GOT3 (cell line): ENCODE data around the gene FILIP1L.

Source experiments
- DNase-seq: peaks from one replicate; lab custom pipeline; 2025; ENCODE audit warnings: mixed read lengths; lab: John Stamatoyannopoulos, UW

Gene FILIP1L

DNA sequence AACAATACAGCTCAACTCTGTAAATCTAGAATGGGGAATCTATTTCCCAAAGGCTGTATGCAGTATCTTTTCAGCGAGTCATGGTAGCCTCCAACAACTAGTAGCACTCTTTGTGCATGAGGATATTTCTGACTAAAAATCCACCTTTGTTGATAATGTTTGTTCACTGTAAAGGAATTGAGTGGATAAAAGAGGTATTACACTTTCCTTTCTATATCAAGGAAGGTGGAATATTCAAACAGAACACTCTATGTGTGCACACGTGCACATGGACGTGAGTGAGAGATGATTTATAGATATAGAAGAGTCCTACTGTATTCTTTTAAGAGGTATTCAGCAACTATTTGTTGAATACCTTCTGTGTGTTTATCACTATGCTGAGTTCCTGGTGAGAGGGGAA, 228.4 kb downstream of the FILIP1L start:
- DNase-seq = no peak

DNA sequence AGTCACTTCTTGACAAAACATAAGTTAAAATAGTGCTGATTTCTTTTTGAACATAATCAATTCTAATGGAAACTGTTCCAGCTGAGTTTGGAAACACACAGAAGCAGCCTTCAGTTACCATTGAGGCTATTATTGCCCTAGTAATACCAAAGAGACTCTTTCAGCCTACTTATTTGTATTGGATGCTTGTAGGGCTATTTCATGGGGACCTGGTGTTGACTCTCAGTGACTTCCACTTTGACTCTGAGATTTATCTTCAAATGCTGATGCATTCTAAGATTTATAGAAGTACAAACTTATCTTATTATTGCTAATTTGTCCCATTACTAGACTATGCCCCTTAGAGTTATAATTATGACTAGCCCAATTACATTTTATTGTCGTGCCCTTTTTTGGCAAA, 229.2 kb downstream of the FILIP1L start:
- DNase-seq = no peak

DNA sequence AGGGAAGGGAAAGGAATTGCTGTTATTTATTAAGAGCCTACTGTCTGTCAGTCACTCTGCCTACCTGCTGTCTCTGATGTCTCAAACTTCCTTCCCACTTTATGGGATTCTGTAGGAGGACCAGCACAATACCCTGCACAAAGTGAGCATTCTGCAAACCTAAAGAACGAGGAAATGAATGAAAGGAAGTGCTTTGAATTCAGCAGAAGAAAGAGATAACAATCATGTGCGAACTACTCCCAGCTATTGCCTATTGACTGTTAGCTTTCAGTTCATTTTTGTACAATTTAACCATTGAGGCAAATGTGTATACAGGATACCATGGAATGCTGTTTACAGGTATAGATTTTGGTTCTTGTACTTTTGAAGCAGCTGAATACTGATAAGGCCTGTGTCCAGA, 229.8 kb downstream of the FILIP1L start:
- no peak for DNase-seq

DNA sequence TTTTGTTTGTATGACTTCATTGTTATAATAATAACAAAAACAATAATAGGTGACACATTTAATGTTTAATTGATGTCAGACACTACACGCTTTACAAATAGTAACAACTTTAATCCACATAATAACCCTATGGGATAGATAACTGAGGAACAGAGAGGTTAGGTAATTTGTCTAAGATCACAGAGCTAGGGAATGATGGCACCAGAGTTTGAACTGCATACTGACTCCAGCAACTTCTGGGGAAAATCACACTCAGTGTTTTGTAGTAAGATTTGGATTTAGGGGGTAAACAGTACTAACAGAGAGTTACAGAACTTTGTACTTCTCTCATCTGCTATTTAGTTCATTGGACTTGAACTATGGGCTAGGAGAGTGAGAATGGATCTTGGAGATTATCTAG, 230.6 kb downstream of the FILIP1L start:
- DNase-seq = no peak

GRCh38 chr3:99883138-99883461, 231.2 kb downstream of the FILIP1L start:
- DNase-seq = no peak

- no peak for DNase-seq
These were observed 231.7 kb downstream of the FILIP1L start for GRCh38 chr3:99882436-99883137.

GRCh38 chr3:99881121-99881524, 233.2 kb downstream of the FILIP1L start:
- DNase-seq = no peak

DNA sequence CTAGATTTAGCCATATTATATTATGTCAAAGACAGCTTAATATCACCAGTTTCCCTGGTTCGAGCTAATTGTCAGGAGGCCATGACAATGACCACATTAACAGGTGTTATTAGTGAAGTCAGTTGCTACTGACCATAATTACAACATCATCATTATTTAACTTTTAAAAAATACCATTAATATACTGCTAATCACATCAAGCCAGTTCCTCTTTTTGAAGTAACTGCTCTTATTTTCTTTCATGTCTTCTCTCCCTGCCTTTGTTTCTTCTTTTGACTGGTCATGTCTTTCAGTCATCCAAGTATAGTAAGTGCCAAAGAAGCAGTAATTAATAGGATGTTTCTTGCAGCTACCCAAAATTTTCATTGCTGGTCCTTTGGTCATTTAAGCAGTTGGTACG, 235.0 kb downstream of the FILIP1L start:
- DNase-seq = no peak

- no peak for DNase-seq
These were observed 236.3 kb downstream of the FILIP1L start for GRCh38 chr3:99878005-99878404.

DNA sequence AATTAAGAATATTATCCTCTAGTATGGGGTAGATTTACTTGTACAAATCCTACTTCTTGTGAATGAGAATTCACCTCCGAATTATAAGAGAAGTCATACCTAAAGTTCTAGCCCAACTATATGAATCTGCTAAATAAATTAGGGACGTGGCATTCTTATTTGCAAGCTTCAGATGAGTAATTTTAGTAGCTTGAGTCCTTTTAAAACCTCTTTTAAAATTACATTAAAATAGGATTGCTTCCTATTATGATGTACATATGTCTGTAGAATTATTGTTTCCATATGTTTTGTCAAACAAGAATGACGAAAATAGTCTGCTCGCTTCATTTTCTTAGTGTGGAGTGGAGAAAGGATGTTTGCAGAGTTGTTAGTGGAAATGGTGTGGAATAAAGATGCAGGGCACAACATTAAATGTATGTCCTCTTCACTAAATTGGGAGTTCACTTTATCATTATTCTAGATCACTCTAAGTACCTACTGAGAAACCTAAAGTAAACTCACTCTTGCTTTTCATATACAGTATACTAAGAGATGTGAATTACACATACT, 237.2 kb downstream of the FILIP1L start:
- no peak for DNase-seq

DNA sequence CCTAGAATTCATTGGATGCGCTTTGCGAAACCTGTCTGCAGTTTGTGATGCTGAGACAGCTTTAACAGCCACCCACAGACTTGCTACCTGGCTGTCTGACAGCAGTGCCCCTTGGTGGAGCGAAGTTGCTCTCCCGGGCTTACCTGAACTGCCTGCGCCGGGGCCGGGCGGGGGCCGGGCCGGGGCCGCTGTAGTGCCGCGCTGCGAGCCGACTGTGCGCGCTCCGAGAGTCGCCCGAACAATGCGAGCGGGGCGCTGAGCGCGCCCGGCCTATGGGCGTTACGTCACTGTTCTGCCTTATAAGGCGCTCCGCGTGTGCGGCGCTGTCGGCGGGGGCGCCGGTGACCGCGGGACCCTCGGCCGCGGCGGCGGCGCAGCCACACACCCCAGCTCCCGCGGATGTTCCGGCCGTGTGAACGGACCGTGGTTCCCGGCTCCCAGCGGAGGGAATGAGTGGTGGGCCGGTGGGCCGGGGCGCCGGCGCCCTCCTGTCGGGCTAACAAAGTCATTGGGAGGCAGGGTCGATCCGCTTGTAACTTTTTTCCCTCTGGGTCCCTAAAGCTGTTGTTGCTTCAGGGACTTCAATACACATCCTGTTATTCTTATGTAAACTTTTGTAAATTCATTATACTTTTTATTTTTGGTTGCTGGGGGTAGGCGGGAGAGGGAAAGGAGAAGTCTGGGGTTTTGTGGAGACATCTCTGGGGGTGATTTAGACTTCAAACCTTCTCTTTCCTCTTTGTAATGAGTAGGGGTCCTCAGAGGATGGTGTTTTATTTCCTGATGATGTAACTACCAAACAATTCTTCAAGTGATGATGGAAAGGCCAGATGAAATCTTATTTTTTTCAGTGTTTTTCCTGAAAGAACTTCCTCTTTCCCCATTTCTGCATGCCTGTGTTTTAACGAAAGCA, 238.1 kb downstream of the FILIP1L start:
- DNase-seq = no peak

GRCh38 chr3:99875581-99875928, 238.7 kb downstream of the FILIP1L start:
- DNase-seq = no peak

GRCh38 chr3:99874237-99875002, 239.9 kb downstream of the FILIP1L start:
- no peak for DNase-seq

DNA sequence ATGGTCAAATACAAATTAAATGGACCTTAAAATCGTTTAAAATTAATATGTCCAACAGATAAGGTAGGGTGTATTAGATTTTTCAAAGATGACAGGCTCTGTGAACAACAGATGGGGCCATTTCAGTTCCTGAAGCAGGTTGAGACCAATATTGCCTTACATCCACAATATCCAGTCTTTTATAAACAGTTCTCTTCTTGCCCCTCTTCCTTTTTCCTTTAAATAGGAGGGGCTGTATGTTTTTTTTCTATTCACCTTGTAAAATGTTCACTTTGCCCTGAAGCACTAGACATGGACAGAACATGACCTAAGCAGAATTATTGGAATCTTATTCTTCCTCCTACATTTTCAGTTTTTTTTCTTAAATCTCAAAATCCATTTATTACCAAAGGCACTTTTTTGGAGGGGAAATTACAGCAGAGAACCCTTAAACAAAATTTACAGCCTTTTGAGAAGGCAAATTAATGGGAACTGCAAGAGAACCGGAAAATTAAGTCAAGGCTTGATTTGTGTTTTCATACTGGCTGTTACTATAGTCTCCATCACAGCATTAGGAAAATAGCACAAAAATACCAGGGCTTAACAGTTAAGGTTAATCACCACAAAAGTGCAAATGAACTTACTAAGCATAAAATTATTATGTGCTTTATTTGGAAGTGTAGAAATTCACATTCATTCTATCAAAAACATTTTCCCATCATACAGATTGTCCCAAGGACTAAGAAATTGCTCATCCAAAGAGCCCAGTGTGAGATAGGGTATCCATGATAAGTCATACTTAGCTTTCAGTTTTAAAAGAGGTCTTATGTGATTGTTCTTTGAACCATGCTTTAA, 240.8 kb downstream of the FILIP1L start:
- DNase-seq = no peak

DNA sequence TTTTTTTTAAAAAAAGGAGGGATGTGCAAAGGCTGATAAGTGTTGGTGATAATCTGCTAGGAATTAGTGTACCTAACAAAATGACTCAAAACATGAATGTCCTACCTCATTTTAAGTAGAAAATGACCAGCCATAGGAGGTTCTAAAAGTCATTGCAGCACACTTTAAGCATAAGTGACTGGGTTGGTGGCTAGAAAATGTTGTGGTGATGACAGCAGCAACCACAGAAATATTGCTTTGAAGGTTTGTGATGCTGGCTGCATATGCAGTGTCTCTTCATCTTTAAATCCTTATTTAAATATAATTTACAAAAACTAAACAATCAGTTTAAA, 241.4 kb downstream of the FILIP1L start:
- no peak for DNase-seq

GRCh38 chr3:99871231-99872045, 242.9 kb downstream of the FILIP1L start:
- no peak for DNase-seq

DNA sequence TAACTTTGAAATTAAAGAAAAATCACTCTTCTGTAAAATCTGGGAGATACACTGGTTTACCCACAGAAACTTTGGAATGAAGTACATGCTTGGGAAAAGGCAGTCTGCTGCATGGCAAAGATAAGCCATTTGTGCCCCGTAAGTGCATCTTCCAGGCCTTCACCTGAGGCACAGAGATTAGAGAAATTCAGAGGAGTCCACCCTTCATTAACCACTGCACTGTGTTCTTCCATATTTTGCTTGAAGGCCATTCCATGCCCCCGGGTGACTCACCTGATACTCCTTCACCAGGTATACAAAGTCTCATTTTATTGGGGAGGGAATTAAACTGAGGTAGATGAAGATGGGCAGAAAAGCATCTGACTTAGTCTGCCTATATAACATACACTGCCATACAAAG, 243.6 kb downstream of the FILIP1L start:
- DNase-seq = no peak

DNA sequence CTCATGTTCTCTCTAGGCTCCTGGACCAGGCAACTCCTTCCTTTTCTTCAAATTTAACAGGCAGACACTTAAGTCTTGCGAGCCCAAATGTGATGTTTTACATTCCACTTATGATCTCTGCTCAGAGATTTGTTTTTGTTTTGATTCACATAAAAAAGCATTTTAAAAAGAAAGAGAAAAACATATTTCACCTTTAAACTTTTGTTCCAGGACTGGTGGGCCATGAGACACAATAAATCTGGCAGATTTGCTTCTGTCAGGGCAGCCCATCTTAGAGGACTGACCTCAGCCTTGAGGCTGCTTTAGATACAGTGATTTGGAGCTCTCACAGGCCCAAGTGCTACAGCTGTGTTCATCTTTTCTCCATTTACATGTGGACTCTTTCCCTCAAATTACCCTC, 244.7 kb downstream of the FILIP1L start:
- no peak for DNase-seq

DNA sequence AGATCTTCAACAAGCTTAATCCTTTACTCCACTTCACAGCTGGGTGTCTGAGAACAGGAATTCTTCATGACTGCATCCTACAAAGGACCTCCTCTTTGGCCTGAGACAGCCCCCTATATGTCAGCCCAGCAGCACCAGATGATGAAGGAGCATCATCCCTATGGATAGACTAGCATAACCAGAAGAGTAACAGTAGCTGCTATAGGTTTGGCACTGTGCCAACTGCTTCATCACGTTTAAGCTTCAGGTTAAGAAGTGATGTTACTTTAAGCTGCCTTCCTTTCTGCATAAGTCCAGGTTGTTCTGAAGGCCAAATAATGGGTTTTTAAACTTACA, 246.0 kb downstream of the FILIP1L start:
- DNase-seq = no peak

DNA sequence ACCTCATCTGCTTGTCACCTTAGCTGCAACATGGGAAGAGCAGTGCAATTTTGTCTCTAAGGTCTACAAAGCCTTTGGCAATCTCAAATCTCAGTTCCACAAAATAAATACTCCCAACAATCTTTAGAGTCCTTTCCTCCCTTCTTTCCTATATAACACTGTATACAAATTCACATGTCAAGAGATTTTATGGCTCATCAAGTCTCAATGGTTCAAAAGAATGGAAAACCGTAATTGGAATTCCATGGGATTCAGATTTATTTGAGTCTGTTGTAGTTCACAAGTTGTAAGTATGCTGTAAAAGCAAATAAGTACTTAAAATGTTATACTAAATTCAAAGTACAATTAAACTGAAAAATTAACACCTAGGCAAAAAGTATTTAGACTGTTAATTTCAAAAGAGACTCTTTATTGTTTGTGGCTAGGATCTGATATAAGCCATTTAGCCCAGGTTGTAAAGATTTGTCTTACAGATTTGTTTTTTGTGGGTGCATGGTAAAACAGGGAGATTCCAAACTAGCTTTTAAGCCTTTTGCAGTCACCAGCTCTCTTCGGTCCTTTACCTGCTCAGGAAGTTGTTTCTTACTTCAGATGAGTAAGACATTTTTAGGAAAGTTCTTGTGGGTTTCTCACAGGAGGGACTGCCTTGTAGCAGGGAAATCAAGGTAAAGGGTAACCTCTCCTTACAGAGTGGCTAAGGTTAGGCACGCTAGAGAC, 246.5 kb downstream of the FILIP1L start:
- no peak for DNase-seq
